ENCODE data around the gene SAE1.
"Not testable (repeated sequence)": the region's sequence is repeated elsewhere in the genome, so short reads cannot be mapped to it uniquely, and the experiment has no call there.

SAE1 gene

DNA sequence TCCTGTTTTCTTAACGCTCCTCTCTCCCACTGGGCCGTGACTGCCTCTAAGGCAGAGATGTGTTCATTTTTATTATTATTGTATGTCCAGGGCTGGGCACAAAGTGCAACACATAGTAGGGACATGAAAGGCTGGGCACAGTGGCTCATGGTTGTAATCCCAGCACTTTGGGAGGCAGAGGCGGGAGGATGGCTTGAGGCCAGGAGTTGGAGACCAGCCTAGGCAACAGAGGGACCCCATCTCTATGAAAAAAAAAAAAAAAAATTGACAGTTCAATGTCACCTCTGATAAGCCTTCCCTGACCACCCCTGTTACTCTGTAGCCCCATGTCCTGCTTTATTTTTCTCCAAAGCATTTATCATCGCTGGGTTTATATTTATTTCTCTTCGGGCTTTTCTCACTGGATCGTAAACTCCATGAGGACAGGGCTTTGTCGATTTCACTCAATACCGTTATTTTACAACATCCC, 481 bp upstream of the SAE1 start:
- DNase-seq (ENCODE audit: low spot score) = no peak

- DNase-seq (ENCODE audit: low spot score) = no peak
Observed at GRCh38 chr19:47132194-47132852, 1.7 kb downstream of the SAE1 start.

DNA sequence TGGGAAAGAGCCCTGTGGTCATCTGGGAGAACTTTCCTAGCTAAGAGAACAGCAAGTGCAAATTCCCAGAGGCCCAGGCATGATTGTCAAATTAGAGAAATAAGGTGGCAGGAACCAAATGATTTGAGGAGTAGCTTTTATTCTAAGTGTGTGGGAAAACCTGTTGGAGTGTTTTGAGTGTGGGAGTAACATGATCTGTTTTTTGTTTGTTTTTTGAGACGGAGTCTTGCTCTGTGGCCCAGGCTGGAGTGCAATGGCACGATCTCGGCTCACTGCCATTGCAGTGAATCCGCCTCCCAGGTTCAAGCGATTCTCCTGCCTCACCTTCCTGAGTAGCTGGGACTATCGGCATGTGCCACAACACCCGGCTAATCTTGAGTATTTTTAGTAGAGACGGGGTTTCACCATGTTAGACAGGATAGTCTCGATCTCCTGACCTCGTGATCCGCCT, 2.4 kb downstream of the SAE1 start:
- DNase-seq (ENCODE audit: low spot score) = no peak

DNA sequence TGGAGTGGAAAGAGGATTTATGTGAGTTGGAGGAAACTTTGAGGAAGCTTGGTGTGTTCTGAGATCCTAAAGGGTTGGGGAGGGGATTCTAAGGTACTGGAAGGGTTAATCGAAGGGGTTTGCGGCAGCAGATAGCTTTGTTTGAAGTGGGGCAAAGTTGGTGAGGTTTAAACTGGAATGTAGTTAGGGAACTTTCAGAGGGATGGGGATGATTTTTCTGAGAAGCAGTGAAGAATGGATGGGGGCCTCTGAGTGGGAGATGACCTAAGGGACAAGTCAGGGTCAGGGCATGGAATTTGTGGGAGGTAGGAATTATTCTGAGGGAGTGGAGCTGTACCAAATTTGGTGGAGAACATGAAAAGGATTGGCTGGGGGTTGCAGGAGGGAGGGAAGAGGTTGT, 3.9 kb downstream of the SAE1 start:
- no peak for DNase-seq (ENCODE audit: low spot score)

DNA sequence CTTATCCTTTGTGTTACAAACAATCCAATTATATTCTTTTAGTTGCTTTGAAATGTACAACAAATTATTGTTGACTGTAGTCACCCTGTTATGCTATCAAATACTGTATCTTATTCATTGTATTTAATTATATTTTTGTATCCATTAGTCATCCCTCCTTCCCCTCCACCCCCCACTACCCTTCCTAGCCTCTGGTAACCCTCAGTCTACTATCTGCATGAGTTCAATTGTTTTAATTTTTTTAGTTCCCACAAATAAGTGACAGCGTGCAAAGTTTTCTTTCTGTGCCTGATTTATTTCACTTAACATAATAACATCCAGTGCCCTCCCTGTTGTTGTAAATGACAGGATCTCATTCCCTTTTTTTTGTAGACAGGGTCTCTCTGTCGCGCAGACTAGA, 4.5 kb downstream of the SAE1 start:
- DNase-seq (ENCODE audit: low spot score) = no peak

GRCh38 chr19:47141252-47141651, 10.6 kb downstream of the SAE1 start:
- not testable (repeated sequence) for DNase-seq (ENCODE audit: low spot score)

DNA sequence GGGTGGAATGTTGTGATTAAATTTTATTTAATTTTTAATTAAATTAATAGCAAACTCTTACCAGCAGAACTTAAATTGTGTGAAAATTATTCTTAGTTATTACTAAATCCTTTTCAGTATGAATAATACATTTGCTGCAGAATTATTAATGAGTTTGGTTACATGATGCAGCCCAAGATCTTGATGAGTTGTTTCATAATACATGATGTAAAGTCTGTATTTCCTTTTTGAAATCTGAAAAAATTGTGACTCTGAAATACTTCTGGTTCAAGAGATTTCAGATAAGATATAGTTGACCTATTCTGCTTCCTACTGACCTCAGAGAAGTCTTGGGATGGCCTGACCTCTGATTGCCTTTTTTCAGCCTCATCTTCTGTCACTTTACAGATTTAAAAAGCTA, 11.1 kb downstream of the SAE1 start:
- no peak for DNase-seq (ENCODE audit: low spot score)

DNA sequence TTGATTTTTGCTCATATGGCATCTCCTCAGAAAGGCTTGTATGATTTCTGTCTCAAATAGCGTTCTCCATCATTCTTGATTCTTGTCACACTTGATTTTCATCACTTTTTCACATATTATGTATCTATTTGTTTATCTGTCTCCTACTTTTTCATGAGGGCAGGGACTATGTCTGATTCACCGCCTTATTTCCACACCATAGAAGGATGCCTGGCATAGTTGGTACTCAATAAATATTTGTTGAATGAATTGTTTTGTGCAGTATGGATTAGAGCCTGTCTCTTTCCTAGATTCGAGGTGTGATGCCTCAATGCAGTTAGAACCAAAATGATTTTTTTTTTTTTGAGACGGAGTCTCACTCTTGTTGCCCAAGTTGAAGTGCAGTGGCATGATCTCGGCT, 12.1 kb downstream of the SAE1 start:
- DNase-seq (ENCODE audit: low spot score) = no peak

- DNase-seq (ENCODE audit: low spot score) = no peak
Observed at GRCh38 chr19:47143322-47144073, 12.9 kb downstream of the SAE1 start.

DNA sequence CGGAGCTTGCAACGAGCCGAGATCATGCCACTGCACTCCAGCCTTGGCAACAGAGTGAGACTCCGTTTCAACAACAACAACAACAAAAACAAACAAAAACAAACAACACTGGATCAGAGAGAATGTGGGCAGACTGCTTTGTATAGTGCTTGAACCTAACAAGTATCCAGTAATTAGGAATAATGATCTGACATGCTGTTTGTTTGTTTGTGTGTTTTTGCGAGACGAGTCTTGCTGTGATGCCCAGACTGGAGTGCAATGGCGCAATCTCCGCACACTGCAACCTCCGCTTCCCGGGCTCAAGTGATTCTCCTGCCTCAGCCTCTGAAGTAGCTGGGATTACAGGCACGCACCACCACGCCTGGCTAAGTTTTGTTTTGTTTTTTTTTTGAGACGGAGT, 14.0 kb downstream of the SAE1 start:
- no peak for DNase-seq (ENCODE audit: low spot score)

DNA sequence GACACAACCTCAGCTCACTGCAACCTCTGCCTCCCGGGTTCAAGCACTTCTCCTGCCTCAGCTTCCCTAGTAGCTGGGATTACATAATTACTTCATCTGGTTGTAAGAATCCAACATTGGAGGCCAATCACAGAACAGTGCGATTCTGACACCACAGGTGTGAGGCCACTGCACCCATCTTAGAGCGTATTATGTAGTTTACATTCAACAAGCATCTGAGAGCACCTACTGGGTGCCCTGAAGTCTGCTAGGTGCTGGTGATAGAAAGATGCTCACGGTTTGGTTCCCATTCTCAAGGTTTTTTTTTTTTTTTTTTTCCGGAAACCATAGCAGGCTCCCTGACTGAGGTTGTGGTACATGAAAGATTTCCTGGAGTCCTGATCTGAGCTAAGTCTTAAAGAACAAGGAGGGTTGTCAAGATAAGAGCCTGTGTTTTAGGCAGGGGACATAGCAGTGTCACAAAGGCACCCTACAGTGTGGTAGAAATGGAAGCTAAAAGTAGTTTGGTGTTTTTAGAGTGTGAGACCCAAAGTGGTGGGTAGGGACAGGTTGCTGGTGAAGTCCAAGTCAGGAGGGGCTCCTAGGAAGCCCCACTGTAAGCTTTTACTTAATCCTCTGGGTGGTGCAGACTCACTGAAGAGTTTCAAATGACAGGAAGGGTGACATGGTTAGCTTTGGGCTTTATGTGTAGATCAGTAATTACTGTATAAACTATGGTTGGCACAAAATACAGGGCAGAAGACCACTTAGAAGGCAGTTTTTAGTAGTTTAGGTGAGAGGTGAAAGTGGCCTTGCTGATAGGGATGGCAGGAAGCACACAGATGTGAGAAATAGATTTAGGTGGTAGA, 15.2 kb downstream of the SAE1 start:
- no peak for DNase-seq (ENCODE audit: low spot score)

- DNase-seq (ENCODE audit: low spot score) = no peak
Observed at GRCh38 chr19:47146920-47147319, 16.3 kb downstream of the SAE1 start.

- no peak for DNase-seq (ENCODE audit: low spot score)
Observed at GRCh38 chr19:47151627-47152026, 21.0 kb downstream of the SAE1 start.

DNA sequence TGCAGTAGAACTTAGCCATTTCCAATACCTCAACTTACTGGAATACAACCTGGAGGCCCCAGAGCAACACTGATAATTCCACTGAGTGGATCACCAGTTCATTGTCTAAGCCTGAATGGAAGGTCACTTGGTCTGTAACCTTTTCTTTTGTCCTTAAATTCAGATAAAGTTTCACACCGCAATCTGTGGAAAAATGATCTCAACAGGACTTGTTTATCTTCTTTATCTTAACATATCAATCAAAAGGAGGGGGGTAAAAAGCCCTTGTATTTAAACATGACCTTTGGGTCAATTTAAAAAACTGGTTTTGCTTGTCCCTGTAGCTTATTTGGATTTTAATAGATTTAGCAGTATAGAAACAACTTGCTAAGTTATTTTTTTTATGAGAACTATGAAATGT, 21.6 kb downstream of the SAE1 start:
- DNase-seq (ENCODE audit: low spot score) = no peak

DNA sequence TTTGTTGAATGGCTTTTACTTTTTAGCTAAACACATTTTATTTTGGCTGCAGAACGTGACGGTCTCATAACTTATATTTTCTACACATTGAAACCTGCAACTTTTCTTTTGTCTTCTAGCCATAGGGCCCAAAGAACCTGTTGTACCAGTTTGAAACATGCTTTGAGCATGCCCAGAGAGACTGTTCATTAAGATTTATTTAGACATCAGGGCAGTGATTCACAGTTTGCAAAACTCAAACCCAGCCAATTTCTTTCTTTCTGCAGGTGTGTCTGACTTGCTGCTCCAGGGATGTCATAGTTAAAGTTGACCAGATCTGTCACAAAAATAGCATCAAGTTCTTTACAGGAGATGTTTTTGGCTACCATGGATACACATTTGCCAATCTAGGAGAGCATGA, 22.0 kb downstream of the SAE1 start:
- DNase-seq (ENCODE audit: low spot score) = no peak

DNA sequence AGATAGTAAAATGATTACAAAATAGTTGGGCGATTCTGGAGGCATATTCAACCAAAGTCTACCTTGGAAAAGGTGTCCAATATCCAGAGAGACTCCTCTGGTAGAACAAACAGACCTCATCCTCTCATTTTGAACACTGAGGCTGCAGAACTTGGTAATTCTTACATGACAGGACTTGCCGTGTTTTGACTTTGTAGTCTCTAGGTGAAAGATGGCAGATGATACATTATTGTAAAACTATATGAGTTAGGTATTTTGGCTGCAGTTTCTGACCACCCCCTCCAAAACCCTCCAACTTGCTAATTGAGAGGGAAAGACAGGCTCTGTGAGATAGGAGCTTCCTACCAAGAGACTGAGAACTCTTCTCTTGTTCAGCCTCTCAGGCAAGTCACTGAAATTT, 22.6 kb downstream of the SAE1 start:
- no peak for DNase-seq (ENCODE audit: low spot score)

DNA sequence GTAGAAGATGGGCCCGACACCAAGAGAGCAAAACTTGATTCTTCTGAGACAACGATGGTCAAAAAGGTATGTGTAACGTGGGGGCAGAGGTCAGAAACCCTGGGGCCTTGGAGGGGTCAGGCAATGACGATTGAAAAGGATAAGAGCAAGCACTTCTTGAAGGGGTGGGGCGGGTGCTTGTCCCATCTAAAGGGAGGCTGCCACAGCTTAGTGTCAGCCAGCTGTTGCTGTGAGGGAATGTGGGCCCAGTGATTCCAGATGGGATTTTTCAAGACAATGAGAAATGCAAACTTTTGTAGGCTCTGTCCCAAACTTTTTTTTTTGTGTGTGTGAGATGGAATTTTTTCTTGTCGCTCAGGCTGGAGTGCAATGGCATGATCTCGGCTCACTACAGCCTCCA, 24.5 kb downstream of the SAE1 start:
- no peak for DNase-seq (ENCODE audit: low spot score)

- peak; percentile 13 for DNase-seq (ENCODE audit: low spot score)
Observed at GRCh38 chr19:47156861-47157430, 26.3 kb downstream of the SAE1 start.

DNA sequence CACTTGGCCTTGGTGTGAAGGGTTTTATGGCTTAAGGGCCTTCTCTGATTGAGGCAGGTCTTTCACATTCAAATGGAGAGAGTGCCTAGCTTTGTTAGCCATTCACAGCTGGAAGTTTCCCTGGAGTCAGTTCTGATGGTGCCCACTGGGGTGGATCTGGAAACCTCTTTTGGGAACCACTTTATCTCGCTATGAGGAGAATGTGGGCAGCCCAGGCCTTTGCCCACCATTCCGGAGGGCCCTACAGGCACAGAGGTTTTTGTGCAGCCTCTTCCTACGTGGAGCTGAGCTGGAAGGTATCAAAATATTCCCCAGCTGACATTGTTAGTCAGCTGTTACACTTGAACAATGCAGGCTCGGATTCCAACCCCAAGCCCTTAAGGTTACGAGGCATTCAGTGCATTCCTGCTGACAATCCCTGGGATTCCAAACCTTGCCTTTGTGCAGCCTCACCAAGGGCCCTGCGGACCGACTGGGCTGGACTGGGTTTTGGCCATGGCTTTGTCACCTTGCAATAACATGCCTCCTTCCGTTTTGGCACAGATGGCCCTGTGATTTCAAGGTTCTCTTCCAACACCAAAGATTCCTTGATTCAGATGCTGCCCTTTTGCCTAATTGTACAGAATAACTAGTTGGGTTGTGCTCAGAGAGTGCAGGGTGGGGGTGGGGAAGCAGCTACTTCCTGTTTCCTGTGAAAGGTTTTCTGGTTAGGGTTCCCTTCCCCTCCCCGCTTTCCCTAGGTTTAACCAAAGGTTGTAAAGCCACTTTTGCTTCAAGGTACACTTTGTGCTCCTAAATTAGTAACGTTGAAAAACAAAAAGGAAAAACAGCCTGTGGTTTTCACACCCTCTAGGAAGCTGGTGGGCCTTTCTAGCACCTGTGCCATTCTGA, 27.0 kb downstream of the SAE1 start:
- peak; percentile 17 for DNase-seq (ENCODE audit: low spot score)

DNA sequence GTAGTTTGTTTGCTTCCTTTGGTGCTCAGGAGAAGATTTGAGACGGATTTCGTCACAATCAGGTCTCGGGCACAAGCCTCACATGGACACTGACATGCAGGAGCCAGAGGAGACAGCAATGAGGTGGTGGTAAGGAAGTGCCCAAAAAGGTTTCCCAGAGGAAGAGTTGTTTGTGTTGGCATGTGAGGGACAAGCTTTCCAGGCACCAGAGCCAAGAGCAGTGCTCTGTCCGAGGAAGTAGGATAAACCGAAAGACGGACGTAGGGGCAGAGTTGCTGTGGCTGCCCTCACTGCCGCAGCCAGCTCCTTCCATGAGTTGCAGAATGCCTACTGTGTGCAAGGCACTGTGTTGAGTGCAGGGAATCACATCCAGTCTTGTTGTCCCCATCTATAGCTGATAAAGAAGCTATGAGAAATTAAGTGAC, 27.7 kb downstream of the SAE1 start:
- DNase-seq (ENCODE audit: low spot score) = no peak

DNA sequence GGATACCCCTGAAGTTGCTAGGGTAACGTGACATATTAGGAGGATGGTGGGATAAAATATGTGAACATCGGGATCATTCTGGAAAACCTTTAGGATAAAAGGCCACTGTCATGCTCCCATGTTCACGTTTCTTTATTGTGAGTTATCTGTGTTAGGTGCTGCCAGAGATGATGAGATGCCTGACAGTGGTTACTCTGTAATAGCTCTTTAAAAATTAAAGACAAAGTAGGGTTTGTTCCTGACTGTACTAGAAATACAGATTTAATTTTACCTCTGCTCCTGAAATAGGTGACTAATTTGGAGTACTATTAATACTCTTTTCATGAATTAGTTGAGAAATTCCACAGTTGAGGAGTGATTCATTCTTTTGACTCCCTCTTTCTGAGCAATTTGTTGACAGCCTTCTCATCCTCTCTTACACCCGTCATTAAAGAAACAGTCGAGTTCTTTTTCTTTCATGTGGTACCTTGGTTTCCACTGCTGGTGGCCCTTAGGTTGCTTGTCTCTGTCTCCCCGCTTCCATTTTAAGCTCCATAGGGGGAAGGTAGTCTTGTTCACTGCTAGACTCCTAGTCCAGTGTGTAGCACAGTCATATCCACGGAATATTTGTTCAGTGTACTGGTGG, 28.4 kb downstream of the SAE1 start:
- DNase-seq (ENCODE audit: low spot score) = no peak

Measured in pons (tissue), 1 donor.